CD4-positive, alpha-beta T cell (primary cell): Measurements from ENCODE around the gene KCNMA1. TPM values are rescaled to one million over a fixed set of nuclear protein-coding genes. Genes with fewer than 3 reads are reported as not detected.

Source experiments
- ATAC-seq: fragments of 200-7000 bp; cut with Tn5 transposase; one replicate; pipeline ENCODE4 v1.10.0; 2022; ENCODE audit warnings: mild to moderate bottlenecking; ENCODE audit not compliant: poor library complexity
- CTCF ChIA-PET: fragments of 350-600 bp; sonication (Branson Sonifier 250); formaldehyde crosslinking; loops from one replicate; lab custom pipeline; 2021; ENCODE audit warnings: antibody characterized with exemption, inconsistent platforms; lab: Charles Lee
- POLR2A ChIA-PET: fragments of 350-600 bp; sonication (Branson Sonifier 250); formaldehyde crosslinking; loops from one replicate; lab custom pipeline; 2021; ENCODE audit warnings: antibody characterized with exemption, inconsistent platforms; lab: Charles Lee
- DNase-seq, 14 experiments: peaks; one replicate each; pipeline ENCODE4 v3.0.0-alpha.2; 2013 to 2020; ENCODE audit warnings: mixed read lengths in 2 of 14
- H3K27ac ChIP-seq, 2 donors: one replicate each; pipeline versions ENCODE4 v1.5.1 to v1.7.0; 2013; ENCODE audit warnings: low read length in 2 of 2, low read depth in 1 of 2, mild to moderate bottlenecking in 1 of 2
- H3K27me3 ChIP-seq, 2 experiments: 1 replicate in 1 of 2; 2 replicates in 1 of 2; pipeline versions ENCODE4 v1.6.1 to v1.7.0; 2013; ENCODE audit warnings: low read length in 2 of 2, control low read depth in 1 of 2, mild to moderate bottlenecking in 1 of 2, moderate library complexity in 1 of 2; ENCODE audit not compliant: insufficient read depth in 2 of 2, control insufficient read depth in 1 of 2
- H3K36me3 ChIP-seq: one replicate; pipeline ENCODE4 v1.6.1; 2013; ENCODE audit warnings: low read length, control low read depth; ENCODE audit not compliant: insufficient read depth
- H3K4me1 ChIP-seq: one replicate; pipeline ENCODE4 v1.6.1; 2013; ENCODE audit warnings: low read length, control low read depth; ENCODE audit not compliant: insufficient read depth
- H3K4me3 ChIP-seq: one replicate; pipeline ENCODE4 v1.5.1; 2013; ENCODE audit warnings: mild to moderate bottlenecking, low read length, moderate library complexity
- H3K9me3 ChIP-seq, 2 experiments: 1 replicate in 1 of 2; 2 replicates in 1 of 2; pipeline versions ENCODE4 v1.6.1 to v1.7.0; 2013; ENCODE audit warnings: low read length in 2 of 2, mild to moderate bottlenecking in 2 of 2, control low read depth in 1 of 2, moderate library complexity in 1 of 2; ENCODE audit not compliant: control insufficient read depth in 1 of 2, insufficient read depth in 1 of 2
- H3K27ac Mint-ChIP-seq: one replicate; pipeline ENCODE4 v1.8.0; 2020; ENCODE audit warnings: mixed read lengths
- H3K27me3 Mint-ChIP-seq: one replicate; pipeline ENCODE4 v1.8.0; 2021; ENCODE audit warnings: mixed read lengths
- H3K36me3 Mint-ChIP-seq: one replicate; pipeline ENCODE4 v1.8.0; 2021; ENCODE audit warnings: low read depth, mixed read lengths
- H3K4me1 Mint-ChIP-seq: one replicate; pipeline ENCODE4 v1.8.0; 2021; ENCODE audit warnings: low read depth, mixed read lengths
- H3K4me3 Mint-ChIP-seq: one replicate; pipeline ENCODE4 v1.8.0; 2020; ENCODE audit warnings: mild to moderate bottlenecking, mixed read lengths
- H3K9me3 Mint-ChIP-seq: one replicate; pipeline ENCODE4 v1.8.0; 2020; ENCODE audit warnings: mixed read lengths
- intact Hi-C, 2 experiments: fragments of 100-400 bp; cut with DNase I in 1 of 2; cut with micrococcal nuclease in 1 of 2; formaldehyde crosslinking; loops; one replicate each; pipeline versions ENCODE4 v1.15.1 to v1.9.0; 2023 to 2025; cut with DNase I, micrococcal nuclease
- total RNA-seq, 174 experiments: library from RNA in 2 of 174; stranded (reverse) in 2 of 174; gene quantifications; one replicate each; pipeline ENCODE4 v1.2.3 and lab custom pipeline; 2021 to 2026
- TF ChIP-seq, protein P1 (sequence below): fragments of 200-600 bp; IDR thresholded peaks from one replicate; pipeline ENCODE4 v1.8.0; 2022; ENCODE audit warnings: antibody characterized with exemption, mild to moderate bottlenecking

The KCNMA1 gene
- total RNA-seq, 2 experiments from 2014 or later, result not detected

DNA sequence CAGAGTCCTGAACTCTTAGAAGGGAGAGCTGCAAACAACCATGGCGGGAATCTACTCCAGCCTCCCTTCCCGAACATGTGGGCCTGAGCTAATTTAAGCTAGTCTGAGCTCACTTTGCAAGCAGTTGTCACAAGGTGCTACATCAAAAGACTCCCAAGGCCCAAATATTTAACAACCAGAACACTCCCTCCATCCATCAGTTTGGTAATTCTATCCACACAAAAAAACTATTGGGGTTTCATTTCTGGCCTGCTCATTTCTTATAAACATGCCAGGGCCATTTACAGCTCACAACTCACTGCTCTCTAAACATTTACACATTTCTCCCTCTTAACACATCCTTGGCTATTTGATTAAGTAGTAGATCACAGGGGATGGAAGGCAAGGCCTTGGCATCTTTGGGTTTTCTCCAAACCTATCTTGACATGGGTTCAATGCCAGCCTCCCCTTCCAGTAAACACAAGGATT is 263.4 kb downstream of the KCNMA1 start:
- Mint-ChIP-seq H3K9me3 (no peaks in the 10 kb centered on the region), H3K4me3 (no peak overlapping the region), H3K27ac (no peak overlapping the region), H3K36me3 (no peaks in the 10 kb centered on the region), H3K4me1 (no peaks in the 10 kb centered on the region), H3K27me3 (peaks cover 15% of the 10 kb centered on the region)
- Histone ChIP-seq H3K36me3 (no peaks in the 10 kb centered on the region), H3K27ac (no peak overlapping the region), H3K9me3 (peaks cover 0 to 16% of the 10 kb centered on the region in 2 experiments), H3K4me1 (no peaks in the 10 kb centered on the region), H3K27me3 (peaks cover 0 to 7% of the 10 kb centered on the region in 2 experiments), H3K4me3 (no peak overlapping the region)
- ATAC-seq, result no peak
- DNase-seq, result no peak
- ChIA-PET CTCF (no interaction called here), POLR2A (no interaction called here)
- TF ChIP-seq, protein P1, sequence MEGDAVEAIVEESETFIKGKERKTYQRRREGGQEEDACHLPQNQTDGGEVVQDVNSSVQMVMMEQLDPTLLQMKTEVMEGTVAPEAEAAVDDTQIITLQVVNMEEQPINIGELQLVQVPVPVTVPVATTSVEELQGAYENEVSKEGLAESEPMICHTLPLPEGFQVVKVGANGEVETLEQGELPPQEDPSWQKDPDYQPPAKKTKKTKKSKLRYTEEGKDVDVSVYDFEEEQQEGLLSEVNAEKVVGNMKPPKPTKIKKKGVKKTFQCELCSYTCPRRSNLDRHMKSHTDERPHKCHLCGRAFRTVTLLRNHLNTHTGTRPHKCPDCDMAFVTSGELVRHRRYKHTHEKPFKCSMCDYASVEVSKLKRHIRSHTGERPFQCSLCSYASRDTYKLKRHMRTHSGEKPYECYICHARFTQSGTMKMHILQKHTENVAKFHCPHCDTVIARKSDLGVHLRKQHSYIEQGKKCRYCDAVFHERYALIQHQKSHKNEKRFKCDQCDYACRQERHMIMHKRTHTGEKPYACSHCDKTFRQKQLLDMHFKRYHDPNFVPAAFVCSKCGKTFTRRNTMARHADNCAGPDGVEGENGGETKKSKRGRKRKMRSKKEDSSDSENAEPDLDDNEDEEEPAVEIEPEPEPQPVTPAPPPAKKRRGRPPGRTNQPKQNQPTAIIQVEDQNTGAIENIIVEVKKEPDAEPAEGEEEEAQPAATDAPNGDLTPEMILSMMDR, result no peak
- intact Hi-C loops, result no loop called here

DNA sequence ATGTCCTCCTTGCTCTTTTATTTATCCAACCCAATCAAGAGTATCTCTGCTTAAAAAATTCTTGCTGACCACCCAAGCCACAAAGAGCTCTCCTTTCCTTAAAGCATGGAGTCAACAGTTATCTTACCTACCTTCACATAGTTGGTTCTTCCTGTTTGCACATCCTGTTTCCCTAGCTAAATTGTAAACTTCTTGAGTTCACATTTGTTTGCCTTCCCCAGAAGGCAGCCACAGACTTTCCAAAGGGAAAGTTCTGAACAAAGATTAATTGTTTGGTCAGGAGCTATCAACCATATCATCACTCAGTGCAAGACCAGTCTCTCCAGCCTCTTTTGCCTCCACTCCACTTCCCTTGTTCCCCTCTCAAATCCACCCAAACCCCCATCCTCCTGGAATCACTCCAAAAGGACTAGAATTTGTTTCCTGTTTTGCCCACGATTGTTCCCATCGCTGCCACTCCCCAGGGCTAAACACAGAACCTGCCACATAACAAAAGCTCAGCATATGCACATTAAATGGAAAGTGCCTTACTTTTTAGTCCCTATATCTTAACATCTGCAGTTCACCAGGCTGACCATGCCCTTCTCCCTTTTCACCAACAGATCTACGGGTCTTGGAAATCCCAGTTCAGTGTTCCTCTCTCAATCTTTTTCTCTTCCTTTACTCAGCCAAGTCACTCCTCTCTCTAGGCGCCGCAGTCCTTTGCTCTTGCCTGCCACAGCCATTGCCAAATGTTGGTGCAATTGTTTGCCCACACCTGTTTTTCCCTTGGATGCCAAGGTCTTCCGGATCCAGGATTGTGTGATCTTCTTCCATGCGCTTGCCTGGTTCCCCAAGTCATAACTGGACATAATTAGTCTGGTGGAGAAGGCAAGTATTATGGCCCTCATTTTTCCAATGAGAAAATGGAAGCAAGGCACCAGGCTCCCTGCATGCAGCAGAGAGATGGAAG is 265.5 kb downstream of the KCNMA1 start:
- no peak overlapping the region for H3K4me3 Mint-ChIP-seq
- H3K9me3 ChIP-seq, result peaks cover 0 to 15% of the 10 kb centered on the region in 2 experiments
- H3K27me3 ChIP-seq, result peaks cover 0 to 3% of the 10 kb centered on the region in 2 experiments
- intact Hi-C loops, result no loop called here
- H3K36me3 Mint-ChIP-seq, result no peaks in the 10 kb centered on the region
- POLR2A ChIA-PET, result interaction anchor here (0.6 kb wide), 1 partner anchor 1906 kb away, joined by 3 read pairs; no protein-coding TSS in a partner anchor
- peaks cover 6% of the 10 kb centered on the region for H3K9me3 Mint-ChIP-seq
- no peaks in the 10 kb centered on the region for H3K36me3 ChIP-seq
- no peak overlapping the region for H3K4me3 ChIP-seq
- H3K27ac ChIP-seq, result no peak overlapping the region
- H3K4me1 Mint-ChIP-seq, result no peaks in the 10 kb centered on the region
- peaks cover 6% of the 10 kb centered on the region for H3K27me3 Mint-ChIP-seq
- CTCF ChIA-PET, result no interaction called here
- TF ChIP-seq, protein P1, result no peak
- ATAC-seq (no peak), DNase-seq (no peak)
- no peaks in the 10 kb centered on the region for H3K4me1 ChIP-seq
- no peak overlapping the region for H3K27ac Mint-ChIP-seq

DNA sequence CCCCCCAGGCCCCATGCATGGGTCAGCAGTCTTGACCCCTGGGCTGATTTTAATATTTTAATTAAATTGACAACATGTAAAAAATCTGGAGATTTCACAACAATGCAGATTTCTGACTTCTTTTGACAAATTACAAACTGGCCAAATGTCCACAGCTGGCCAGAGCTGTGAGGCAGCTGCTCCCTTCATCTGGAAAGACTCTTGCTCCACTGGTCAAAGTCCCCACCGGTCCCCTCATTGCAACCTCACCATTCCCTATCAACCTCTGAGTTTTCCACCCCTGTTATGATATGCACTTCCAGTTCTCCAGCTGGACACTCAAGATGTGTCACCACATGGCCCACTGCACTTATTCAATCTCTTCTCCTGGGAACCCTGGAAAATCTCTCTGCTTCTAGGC is 266.2 kb downstream of the KCNMA1 start:
- Mint-ChIP-seq H3K9me3 (peaks cover 9% of the 10 kb centered on the region), H3K4me1 (no peaks in the 10 kb centered on the region), H3K27me3 (peaks cover 6% of the 10 kb centered on the region), H3K36me3 (no peaks in the 10 kb centered on the region), H3K4me3 (no peak overlapping the region), H3K27ac (no peak overlapping the region)
- H3K27me3 ChIP-seq, result peaks cover 0 to 3% of the 10 kb centered on the region in 2 experiments
- no peaks in the 10 kb centered on the region for H3K36me3 ChIP-seq
- H3K4me1 ChIP-seq, result no peaks in the 10 kb centered on the region
- CTCF ChIA-PET, result no interaction called here
- no peak for ATAC-seq
- DNase-seq, result no peak
- intact Hi-C loops, result no loop called here
- POLR2A ChIA-PET, result interaction anchor here (0.6 kb wide), 1 partner anchor 1905 kb away, joined by 3 read pairs; no protein-coding TSS in a partner anchor
- TF ChIP-seq, protein P1, result no peak
- H3K4me3 ChIP-seq, result no peak overlapping the region
- peaks cover 0 to 12% of the 10 kb centered on the region in 2 experiments for H3K9me3 ChIP-seq
- H3K27ac ChIP-seq, result no peak overlapping the region
